Liver (tissue), 10 donors: ENCODE measurements around the gene TUBA8. TPM values are rescaled to one million over a fixed set of nuclear protein-coding genes. Genes with fewer than 3 reads are reported as not detected.
"Not testable (repeated sequence)": the region's sequence is repeated elsewhere in the genome, so short reads cannot be mapped to it uniquely, and the experiment has no call there.

ENCODE experiments used
- DNase-seq: peaks from one replicate; pipeline ENCODE4 v3.0.0-alpha.2; 2017; ENCODE audit warnings: low spot score
- H3K27ac ChIP-seq, 2 donors: one replicate each; pipeline ENCODE4 v1.7.0; 2013; ENCODE audit warnings: inconsistent platforms in 2 of 2, low read length in 2 of 2, control low read depth in 1 of 2, low read depth in 1 of 2, mild to moderate bottlenecking in 1 of 2
- H3K27me3 ChIP-seq, 4 donors: one replicate each; pipeline versions ENCODE4 v1.6.1 to v1.7.0; 2013; ENCODE audit warnings: low read length in 3 of 4, inconsistent platforms in 1 of 4, mild to moderate bottlenecking in 1 of 4, moderate library complexity in 1 of 4; ENCODE audit not compliant: control insufficient read depth in 4 of 4, insufficient read depth in 4 of 4
- H3K36me3 ChIP-seq, 4 donors: one replicate each; pipeline versions ENCODE4 v1.6.1 to v1.7.0; 2013; ENCODE audit warnings: low read length in 3 of 4, mild to moderate bottlenecking in 3 of 4, low read depth in 1 of 4, moderate library complexity in 1 of 4; ENCODE audit not compliant: control insufficient read depth in 4 of 4, insufficient read depth in 3 of 4
- H3K4me1 ChIP-seq, 4 donors: one replicate each; pipeline versions ENCODE4 v1.6.1 to v1.7.0; 2013; ENCODE audit warnings: low read length in 3 of 4, mild to moderate bottlenecking in 3 of 4, moderate library complexity in 1 of 4; ENCODE audit not compliant: control insufficient read depth in 4 of 4, insufficient read depth in 4 of 4
- H3K4me3 ChIP-seq, 3 donors: one replicate each; pipeline versions ENCODE4 v1.6.1 to v1.7.0; 2013; ENCODE audit warnings: low read length in 3 of 3, control low read depth in 1 of 3, low read depth in 1 of 3, mild to moderate bottlenecking in 1 of 3
- H3K9ac ChIP-seq, 2 donors: one replicate each; pipeline ENCODE4 v1.7.0; 2013; ENCODE audit warnings: low read length in 2 of 2, mild to moderate bottlenecking in 2 of 2, moderate library complexity in 2 of 2, control low read depth in 1 of 2, low read depth in 1 of 2
- H3K9me3 ChIP-seq, 4 donors: one replicate each; pipeline versions ENCODE4 v1.6.1 to v1.7.0; 2013; ENCODE audit warnings: low read length in 3 of 4; ENCODE audit not compliant: control insufficient read depth in 4 of 4
- WGBS: extraction: QIAGEN DNeasy Blood & Tissue Kit; methylation state at CpG from one replicate; pipeline ENCODE4 v1.1.7; 2013; 5-methylcytosine and 5-hydroxymethylcytosine counted together
- polyA plus RNA-seq, 2 donors: library from polyadenylated mRNA; stranded (reverse) in 1 of 2; unstranded in 1 of 2; fragments of 200-250 nt in 1 of 2; fragments of >200 nt in 1 of 2; fragmentation: Nextera tagmentation in 1 of 2; extraction: Ambion mirVana in 1 of 2; gene quantifications; one replicate each; pipeline versions ENCODE4 v1.2.1 to v1.2.3, GENCODE V29; 2013 to 2015
- small RNA-seq: library from RNA; depleted of rRNA; stranded (forward); fragments of <200 nt; gene quantifications from one replicate; pipeline ENCODE3, GENCODE V24; 2014
- total RNA-seq, 2 donors: library from RNA; depleted of rRNA; stranded (reverse); fragments of >200 nt; gene quantifications; one replicate each; pipeline ENCODE4 v1.2.3, GENCODE V29; 2014
- donor health status: healthy.
- donor health status: healthy.
- donor health status: healthy.
- donor health status: healthy.
- donor health status: healthy.

The TUBA8 gene
- total and polyA plus RNA-seq, 4 donors: 0.82 to 3.1 (median 1.9) TPM

GRCh38 chr22:18173441-18173840 lies 62.8 kb downstream of the TUBA8 start:
- not testable (repeated sequence) for H3K4me3 ChIP-seq, H3K4me1 ChIP-seq, H3K9ac ChIP-seq, H3K27ac ChIP-seq, DNase-seq, H3K36me3 ChIP-seq, H3K27me3 ChIP-seq, H3K9me3 ChIP-seq
- WGBS: 84% methylated on average over 1 of the region's 2 CpGs

Small RNA genes lying within 50 kb of the gene (small RNA-seq; reads per million reads assigned to genes)
- not detected for gene AC016027.5

Other genes starting within 250 kb of the TUBA8 start
- gene MICAL3, start 86.2 kb upstream of the TUBA8 start, total RNA-seq: 10 to 100 TPM; 30.3 to 38.4 TPM
- gene MICAL3, start 86.2 kb upstream of the TUBA8 start, polyA plus RNA-seq: 10 to 100 TPM in 1 of 2 donors, 1 to 10 TPM in 1; 6.4 to 16.5 TPM
- 10 to 100 TPM; 13.3 to 20.6 TPM for gene PEX26, start 32.8 kb upstream of the TUBA8 start, total RNA-seq
- gene PEX26, start 32.8 kb upstream of the TUBA8 start, polyA plus RNA-seq: 10 to 100 TPM in 1 of 2 donors, 1 to 10 TPM in 1; 3.5 to 21.0 TPM
- gene USP18, start 39.4 kb downstream of the TUBA8 start, total RNA-seq: 1 to 10 TPM; 5.0 to 6.7 TPM
- gene USP18, start 39.4 kb downstream of the TUBA8 start, polyA plus RNA-seq: 1 to 10 TPM; 5.2 to 8.3 TPM